Measurements from ENCODE around the gene TBK1.
A peak's percentile ranks its signal among the peaks of the same experiment; 100 is the strongest.

Gene TBK1

DNA sequence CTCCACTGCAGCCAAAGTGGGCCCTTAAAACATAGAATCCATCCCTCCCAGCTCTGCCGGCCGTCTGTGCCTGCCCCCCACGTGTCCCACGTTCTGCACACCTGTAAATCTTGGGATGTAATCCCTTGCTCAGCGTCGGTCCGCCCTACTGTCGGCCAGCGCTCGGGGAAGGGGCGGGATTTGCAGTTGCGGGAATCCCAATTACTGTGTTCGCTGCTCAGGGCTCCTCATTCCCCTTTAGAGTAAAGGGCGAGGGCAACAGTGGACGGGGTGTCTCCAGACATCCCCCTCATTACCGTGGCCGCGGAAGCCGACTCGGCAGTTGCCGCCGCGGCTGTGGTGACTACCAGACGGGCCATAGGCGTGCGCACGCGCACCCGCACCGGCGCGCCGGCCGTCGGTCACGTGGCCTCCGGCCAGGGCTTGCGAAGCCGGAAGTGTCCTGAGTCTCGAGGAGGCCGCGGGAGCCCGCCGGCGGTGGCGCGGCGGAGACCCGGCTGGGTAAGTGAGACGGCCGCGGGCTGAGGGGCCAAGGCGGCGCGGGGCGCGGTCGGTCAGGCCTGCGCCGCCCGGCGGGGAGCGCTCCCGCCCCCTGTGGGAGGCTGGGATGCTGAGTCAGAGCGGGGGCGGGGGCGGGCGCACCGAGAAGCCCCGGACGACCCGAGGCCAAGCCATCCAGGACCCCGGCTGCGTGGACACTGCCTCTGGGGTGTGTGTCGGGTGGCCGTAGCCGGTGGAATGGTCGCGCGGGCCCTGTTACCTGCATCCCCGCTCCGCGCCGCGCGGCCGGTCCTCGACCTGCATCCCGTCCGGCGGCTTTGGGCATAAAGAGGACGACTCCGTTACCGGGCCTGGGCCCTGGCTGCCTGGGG lies at the start of gene TBK1:
TSS of gene TBK1 (plus strand) at position 434 of the 872 bp plus-strand sequence. CDS start 3,751 bp downstream, outside the sequence.
- TF ChIP-seq ZNF274 (IDR thresholded peaks at IDR 0.05; ENCODE audit: low read depth, low read length): no peak
- peak within 1 kb of the TSS; percentile 98 for H3K4me3 ChIP-seq (ENCODE audit: low read length)

DNA sequence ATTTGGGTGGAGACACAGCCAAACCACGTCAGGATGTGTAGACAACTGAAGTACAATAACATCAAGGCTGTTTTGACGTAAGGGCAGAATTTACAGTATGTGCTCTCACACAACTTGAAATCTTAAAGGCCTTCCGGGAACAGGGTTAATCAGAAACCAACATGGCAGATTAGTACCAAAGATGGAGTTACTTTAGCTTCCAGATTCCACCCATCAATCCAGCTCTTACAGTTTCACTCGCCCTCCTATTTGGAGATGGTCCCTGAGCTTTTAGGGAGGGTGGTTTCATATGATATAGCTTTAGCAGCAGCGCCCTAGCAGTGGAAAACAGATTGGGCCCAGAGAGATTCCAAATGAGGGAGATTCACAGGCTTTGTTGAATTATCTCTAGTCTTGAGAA lies 49.7 kb upstream of the TBK1 start:
- no peak for TF ChIP-seq ZNF274 (IDR thresholded peaks at IDR 0.05; ENCODE audit: low read depth, low read length)
- no peak overlapping the region for H3K4me3 ChIP-seq (ENCODE audit: low read length)

DNA sequence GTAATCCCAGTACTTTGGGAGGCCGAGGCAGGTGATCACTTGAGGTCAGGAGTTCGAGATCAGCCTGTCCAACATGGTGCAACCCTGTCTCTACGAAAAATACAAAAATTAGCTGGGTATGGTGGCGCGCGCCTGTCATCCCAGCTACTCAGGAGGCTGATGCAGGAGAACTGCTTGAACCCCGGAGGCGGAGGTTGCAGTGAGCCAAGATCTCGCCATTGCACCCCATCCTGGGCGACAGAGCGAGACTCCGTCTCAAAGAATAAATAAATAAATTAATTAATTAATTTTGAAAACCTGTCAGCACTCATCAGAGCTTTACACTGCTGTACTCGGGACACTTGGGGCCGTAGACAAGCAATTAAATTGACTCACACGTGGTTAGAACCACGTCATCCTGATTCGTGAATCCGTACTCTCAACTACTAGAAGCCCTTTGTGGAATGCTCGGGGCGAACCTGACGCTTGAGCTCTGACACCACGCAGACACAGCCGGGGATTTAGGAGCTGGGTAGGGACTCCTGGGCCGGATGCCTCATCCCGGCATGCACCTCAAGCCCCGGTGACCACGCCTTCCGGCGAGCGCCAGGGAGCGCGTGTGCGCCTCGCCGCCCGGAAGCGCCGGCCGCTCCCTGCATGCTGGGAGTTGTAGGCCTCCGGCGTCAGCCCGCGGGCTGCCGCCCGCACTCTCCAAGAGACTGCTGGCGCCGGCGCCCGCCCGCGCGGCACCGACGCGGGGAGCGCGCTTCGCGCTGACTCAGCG lies 48.0 kb upstream of the TBK1 start, which contains the start of gene XPOT:
TSS of gene XPOT (plus strand) at position 686 of the 763 bp plus-strand sequence. CDS start 5,644 bp downstream, outside the sequence.
- no peak for TF ChIP-seq ZNF274 (IDR thresholded peaks at IDR 0.05; ENCODE audit: low read depth, low read length)
- H3K4me3 ChIP-seq (ENCODE audit: low read length): peak within 1 kb of the TSS; percentile 96

GRCh38 chr12:64404470-64405256 lies 47.3 kb upstream of the TBK1 start:
- H3K4me3 ChIP-seq (ENCODE audit: low read length): peak overlapping the region; percentile 96
- TF ChIP-seq ZNF274 (IDR thresholded peaks at IDR 0.05; ENCODE audit: low read depth, low read length): no peak

DNA sequence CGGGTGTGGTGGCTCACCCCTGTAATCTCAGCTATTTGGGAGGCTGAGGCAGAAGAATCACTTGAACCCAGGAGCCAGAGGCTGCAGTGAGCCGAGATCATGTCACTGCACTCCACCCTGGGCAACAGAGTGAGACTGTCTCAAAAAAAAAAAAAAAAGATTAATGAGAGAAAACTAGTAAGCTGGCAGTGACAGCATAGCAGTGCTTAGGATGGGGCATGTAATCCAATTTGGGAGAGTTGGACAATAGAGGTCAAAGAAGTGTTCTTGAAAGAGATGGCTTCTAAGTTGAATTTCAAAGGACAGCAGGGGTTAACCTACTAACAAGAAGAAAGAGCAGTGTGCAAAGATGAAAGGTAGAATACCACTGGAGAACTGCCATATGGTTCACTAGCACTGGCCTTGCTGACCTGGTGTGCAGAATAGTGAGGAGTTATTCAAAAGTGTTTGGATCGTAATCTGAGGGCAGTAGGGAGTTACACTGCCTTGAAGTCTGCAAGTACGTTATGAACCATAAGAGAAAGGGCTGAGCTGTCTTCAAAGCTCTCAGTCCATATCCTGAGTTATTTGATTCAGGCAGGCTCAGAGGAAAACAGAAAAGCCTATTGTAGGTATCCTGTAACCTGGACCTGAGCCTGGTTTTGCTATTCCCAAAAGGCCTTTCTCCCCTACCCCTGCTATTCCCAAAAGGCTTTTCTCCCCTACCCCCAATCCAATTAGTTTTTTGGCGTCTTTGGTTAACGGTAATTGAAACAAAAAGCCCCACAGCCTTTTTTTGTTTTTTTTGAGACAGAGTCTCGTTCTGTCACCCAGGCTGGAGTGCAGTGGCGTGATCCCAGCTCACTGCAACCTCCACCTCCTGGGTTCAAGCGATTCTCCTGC lies 44.3 kb upstream of the TBK1 start:
- no peak for TF ChIP-seq ZNF274 (IDR thresholded peaks at IDR 0.05; ENCODE audit: low read depth, low read length)
- H3K4me3 ChIP-seq (ENCODE audit: low read length): no peak overlapping the region

- H3K4me3 ChIP-seq (ENCODE audit: low read length): no peak overlapping the region
- TF ChIP-seq ZNF274 (IDR thresholded peaks at IDR 0.05; ENCODE audit: low read depth, low read length): no peak
These were observed 40.5 kb upstream of the TBK1 start for GRCh38 chr12:64411427-64411826.

DNA sequence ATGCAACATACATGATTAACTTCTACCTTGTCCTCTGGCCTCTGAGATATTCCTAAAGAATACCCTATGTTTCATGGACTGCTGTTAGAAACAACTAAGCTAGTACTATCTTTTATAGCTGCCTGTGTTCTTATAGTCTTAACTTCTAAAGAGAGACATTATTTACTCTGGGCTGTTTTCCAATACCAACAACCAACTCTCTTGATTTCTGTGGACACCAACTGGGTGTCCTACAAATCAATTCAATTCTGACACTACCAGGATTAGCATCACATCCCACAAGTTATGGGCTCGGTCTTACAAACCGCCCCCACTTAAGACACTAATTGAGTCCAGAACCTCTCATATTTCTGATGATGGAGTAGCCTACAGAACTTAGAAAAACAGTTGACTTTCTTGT lies 39.5 kb upstream of the TBK1 start:
- no peak overlapping the region for H3K4me3 ChIP-seq (ENCODE audit: low read length)
- no peak for TF ChIP-seq ZNF274 (IDR thresholded peaks at IDR 0.05; ENCODE audit: low read depth, low read length)

GRCh38 chr12:64413884-64414283 lies 38.0 kb upstream of the TBK1 start:
- H3K4me3 ChIP-seq (ENCODE audit: low read length): no peak overlapping the region
- no peak for TF ChIP-seq ZNF274 (IDR thresholded peaks at IDR 0.05; ENCODE audit: low read depth, low read length)

GRCh38 chr12:64418209-64418608 lies 33.7 kb upstream of the TBK1 start:
- no peak overlapping the region for H3K4me3 ChIP-seq (ENCODE audit: low read length)
- TF ChIP-seq ZNF274 (IDR thresholded peaks at IDR 0.05; ENCODE audit: low read depth, low read length): no peak

GRCh38 chr12:64419696-64420095 lies 32.2 kb upstream of the TBK1 start:
- H3K4me3 ChIP-seq (ENCODE audit: low read length): no peak overlapping the region
- no peak for TF ChIP-seq ZNF274 (IDR thresholded peaks at IDR 0.05; ENCODE audit: low read depth, low read length)

DNA sequence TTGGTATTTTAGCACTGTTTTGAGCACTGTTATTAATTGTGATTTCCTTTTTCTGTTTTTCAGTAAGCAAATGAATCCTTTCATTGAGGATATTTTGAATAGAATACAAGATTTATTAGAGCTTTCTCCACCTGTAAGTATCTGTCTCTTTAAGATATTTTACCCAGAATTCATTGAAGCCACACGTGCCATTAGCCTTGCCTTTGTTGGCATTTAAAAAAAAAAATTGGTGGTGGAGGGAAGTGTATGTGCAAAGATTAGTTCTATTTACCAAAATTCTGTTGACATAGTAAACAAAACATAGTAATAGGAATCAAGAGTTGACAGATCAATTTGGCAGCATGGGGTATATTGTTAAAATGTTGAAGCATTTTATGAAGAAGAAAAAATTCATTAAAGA lies 23.9 kb upstream of the TBK1 start:
- no peak for TF ChIP-seq ZNF274 (IDR thresholded peaks at IDR 0.05; ENCODE audit: low read depth, low read length)
- no peak overlapping the region for H3K4me3 ChIP-seq (ENCODE audit: low read length)

GRCh38 chr12:64428956-64429355 lies 23.0 kb upstream of the TBK1 start:
- no peak for TF ChIP-seq ZNF274 (IDR thresholded peaks at IDR 0.05; ENCODE audit: low read depth, low read length)
- no peak overlapping the region for H3K4me3 ChIP-seq (ENCODE audit: low read length)

GRCh38 chr12:64430886-64431285 lies 21.0 kb upstream of the TBK1 start:
- no peak for TF ChIP-seq ZNF274 (IDR thresholded peaks at IDR 0.05; ENCODE audit: low read depth, low read length)
- no peak overlapping the region for H3K4me3 ChIP-seq (ENCODE audit: low read length)
